GM12872 (cell line): ENCODE results near the gene UBR1.

Source experiments
- TF ChIP-seq, protein P1 (sequence below): IDR thresholded peaks from 3 replicates; pipeline ENCODE4 v1.5.1; 2011; ENCODE audit warnings: low read depth, mild to moderate bottlenecking, low read length, moderate library complexity; ENCODE audit not compliant: insufficient read depth

The UBR1 gene

DNA sequence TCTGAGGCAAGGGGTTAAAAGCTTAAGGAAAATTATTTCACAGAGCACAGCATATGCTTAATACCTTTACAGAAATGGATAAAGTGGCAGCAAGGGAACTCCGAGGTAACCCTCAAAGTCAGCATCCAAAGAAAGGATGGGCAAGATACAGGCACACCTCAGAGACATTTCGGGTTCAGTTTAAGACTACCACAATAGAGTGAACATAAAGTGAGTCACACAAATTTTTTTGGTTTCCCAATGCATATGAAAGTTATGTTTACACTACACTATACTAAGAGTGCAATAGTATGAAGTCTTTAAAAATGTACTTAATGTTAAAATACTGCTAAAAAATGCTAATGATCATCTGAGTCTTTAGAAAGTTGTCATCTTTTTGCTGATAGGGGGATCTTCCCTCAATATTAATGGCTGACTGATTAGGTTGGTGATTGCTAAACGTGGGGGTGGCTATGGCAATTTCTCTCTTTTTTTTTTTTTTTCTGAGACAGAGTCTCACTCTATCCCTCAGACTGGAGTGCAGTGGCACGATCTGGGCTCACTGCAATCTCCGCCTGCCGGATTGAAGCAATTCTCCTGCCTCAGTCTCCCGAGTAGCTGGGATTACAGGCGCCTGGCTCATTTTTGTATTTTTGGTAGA, 10.0 kb downstream of the UBR1 start:
- TF ChIP-seq, protein P1, sequence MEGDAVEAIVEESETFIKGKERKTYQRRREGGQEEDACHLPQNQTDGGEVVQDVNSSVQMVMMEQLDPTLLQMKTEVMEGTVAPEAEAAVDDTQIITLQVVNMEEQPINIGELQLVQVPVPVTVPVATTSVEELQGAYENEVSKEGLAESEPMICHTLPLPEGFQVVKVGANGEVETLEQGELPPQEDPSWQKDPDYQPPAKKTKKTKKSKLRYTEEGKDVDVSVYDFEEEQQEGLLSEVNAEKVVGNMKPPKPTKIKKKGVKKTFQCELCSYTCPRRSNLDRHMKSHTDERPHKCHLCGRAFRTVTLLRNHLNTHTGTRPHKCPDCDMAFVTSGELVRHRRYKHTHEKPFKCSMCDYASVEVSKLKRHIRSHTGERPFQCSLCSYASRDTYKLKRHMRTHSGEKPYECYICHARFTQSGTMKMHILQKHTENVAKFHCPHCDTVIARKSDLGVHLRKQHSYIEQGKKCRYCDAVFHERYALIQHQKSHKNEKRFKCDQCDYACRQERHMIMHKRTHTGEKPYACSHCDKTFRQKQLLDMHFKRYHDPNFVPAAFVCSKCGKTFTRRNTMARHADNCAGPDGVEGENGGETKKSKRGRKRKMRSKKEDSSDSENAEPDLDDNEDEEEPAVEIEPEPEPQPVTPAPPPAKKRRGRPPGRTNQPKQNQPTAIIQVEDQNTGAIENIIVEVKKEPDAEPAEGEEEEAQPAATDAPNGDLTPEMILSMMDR: no peak

- TF ChIP-seq, protein P1: no peak
These were observed 10.6 kb downstream of the UBR1 start for GRCh38 chr15:43095243-43095642.

- TF ChIP-seq, protein P1: no peak
These were observed 11.3 kb downstream of the UBR1 start for GRCh38 chr15:43094416-43095030.

DNA sequence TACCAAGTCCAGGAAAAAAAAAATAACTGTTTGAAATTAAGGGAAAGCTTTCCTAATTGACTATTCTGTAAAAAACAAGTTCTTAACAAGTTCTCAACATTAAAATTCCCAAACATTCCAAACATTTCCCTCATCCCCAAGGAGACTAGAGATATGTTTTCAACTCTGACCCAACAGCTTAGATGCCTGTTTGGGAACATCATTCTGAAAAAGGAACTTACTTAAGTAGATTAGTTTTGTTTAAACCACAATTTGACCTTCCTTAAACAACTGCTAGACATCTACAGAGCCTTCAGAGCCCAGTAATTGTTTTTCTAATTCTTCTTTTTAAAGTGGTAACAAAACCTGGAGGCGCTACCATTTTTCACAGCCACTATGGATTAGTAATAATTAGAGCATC, 12.8 kb downstream of the UBR1 start:
- TF ChIP-seq, protein P1: no peak

DNA sequence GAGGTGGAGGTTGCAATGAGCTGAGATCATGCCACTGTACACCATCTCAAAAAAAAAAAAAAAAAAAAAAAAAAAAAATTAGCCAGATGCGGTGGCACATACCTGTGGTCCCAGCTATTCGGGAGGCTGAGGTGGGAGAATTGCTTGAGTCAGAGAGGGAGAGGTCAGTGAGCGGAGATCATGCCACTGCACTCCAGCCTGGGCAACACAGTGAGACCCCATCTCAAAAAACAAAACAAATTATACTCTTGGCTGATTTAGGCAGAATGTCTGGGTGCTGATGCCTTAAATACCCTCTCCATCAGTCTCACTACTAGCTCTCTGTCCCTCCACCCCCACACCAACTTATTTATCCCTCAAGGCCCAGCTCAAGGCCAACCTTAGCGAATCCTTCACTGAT, 14.0 kb downstream of the UBR1 start:
- TF ChIP-seq, protein P1: no peak

GRCh38 chr15:43086551-43086950, 19.3 kb downstream of the UBR1 start:
- TF ChIP-seq, protein P1: no peak

GRCh38 chr15:43085921-43086320, 19.9 kb downstream of the UBR1 start:
- TF ChIP-seq, protein P1: no peak

DNA sequence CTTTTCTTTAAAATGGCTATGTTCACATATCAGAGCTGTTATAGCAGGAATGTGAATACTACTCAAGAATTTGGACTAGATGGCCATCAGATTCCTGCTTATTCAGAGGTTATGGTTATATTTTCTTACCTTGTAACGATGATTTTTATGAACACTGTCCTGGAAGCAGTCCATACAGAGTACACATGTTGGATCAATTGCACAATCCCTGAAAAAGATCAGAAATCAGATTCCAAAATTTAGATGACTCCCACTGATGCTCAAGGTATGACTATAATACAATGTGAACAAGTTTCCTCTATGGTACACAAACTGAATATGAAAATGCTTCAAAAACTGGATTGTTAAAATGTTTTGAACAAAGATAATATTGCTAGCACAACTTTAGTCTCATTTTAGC, 23.3 kb downstream of the UBR1 start:
- TF ChIP-seq, protein P1: no peak
